KG1 (cell line): ENCODE measurements around the gene GPR141.
A peak's percentile ranks its signal among the peaks of the same experiment; 100 is the strongest.

ENCODE experiments used
- DNase-seq: peaks from one replicate; lab custom pipeline; 2025; lab: John Stamatoyannopoulos, UW

The GPR141 gene

DNA sequence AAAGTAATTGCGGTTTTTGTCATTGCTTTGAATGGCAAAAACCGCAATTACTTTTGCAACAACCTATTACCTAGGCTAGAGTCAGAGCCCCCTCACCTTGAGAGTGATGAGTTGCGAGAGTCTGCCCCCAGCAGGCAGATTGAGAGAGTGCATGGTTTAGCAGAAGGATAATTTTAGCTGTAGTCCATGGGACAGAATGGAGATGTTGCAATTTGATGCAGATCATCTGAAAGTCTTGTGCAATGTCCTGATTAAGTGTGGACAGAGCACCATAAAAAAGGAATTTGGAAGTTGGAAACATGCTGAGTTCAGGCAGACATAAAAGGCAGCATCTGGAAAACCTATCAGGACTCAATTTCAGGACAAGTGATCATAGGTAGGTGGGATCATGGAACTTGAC, 48.7 kb downstream of the GPR141 start:
- DNase-seq: peak; percentile 40

GRCh38 chr7:37732888-37733287, 49.3 kb downstream of the GPR141 start:
- no peak for DNase-seq

- DNase-seq: no peak
Observed at GRCh38 chr7:37735196-37735595, 51.6 kb downstream of the GPR141 start.

GRCh38 chr7:37738321-37738720, 54.8 kb downstream of the GPR141 start:
- DNase-seq: no peak

- DNase-seq: no peak
Observed at GRCh38 chr7:37740398-37740797, 56.8 kb downstream of the GPR141 start.

- DNase-seq: no peak
Observed at GRCh38 chr7:37741776-37742175, 58.2 kb downstream of the GPR141 start.

GRCh38 chr7:37751096-37751495, 67.5 kb downstream of the GPR141 start:
- DNase-seq: no peak

GRCh38 chr7:37753398-37754050, 70.0 kb downstream of the GPR141 start:
- DNase-seq: no peak

GRCh38 chr7:37756797-37757551, 73.4 kb downstream of the GPR141 start:
- no peak for DNase-seq

GRCh38 chr7:37757563-37757962, 74.0 kb downstream of the GPR141 start:
- no peak for DNase-seq

- no peak for DNase-seq
Observed at GRCh38 chr7:37758501-37759045, 75.0 kb downstream of the GPR141 start.

DNA sequence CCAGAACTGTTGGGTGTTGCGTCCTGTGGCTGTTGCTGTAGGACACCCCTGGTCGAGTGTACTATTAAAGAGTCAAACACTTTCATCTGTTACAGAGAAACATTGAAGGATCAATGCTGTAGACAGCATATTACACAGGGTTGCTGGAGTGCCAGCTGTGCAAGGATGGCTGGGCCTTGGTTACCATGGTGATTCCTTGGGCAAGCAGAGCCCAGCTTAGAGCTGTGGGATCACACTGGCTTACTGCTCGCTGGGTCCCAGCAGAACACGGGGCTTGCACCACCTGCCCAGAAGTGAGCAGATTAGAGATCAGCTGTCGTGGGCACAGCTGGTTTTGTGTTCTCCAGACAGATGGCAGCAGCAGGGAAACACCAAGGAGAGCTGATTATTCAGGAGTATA, 76.0 kb downstream of the GPR141 start:
- no peak for DNase-seq

- no peak for DNase-seq
Observed at GRCh38 chr7:37765421-37765829, 81.9 kb downstream of the GPR141 start.

DNA sequence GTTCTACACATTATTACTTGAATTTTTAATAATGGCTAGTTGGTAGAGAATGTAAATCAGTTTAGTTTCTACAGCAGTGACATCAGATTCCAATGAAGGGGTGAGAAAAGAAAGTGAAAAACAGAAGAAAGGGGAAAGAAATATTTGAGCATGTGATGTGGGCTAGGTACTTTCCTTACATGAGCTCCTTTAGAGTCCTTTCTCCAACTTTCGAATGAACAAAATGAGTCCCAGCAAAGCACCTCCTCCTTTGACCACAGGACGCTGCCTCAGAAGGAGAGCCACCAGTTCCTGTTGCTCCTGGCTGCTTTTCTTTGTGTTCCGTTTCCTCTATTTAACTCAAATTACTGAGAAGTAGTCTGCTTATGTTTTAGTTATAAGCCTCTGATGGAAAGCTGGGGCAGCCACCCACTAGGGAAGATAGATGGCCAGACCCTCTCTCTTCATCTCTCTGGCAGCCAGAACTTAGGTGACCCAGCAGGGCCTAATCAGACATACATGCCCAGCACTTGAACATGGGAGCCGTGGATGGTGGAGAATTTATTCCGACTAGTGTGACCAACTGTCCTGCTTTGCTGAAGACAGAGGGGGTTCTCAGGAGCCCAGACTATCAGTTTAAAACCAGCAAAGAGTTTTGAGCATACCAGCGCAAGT, 82.4 kb downstream of the GPR141 start:
- peak; percentile 45 for DNase-seq

DNA sequence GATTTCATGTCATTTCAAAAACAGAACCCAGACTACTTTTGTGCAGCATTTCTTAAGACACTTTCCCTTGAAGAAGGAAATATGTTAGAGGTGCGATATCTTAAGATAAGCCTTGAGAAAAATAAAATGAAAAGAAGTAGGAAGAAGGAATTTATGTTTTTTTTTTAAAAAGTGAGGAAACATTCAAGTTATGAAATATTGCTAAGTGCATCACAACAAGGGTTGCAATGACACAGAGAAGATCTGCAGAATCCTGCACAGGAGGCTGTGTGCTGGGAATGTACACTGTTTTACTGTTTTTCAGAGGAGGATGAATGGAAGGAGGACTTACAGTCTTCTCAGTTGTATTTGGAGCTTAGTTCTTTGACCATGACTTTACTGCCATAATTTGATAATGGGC, 85.0 kb downstream of the GPR141 start:
- no peak for DNase-seq

DNA sequence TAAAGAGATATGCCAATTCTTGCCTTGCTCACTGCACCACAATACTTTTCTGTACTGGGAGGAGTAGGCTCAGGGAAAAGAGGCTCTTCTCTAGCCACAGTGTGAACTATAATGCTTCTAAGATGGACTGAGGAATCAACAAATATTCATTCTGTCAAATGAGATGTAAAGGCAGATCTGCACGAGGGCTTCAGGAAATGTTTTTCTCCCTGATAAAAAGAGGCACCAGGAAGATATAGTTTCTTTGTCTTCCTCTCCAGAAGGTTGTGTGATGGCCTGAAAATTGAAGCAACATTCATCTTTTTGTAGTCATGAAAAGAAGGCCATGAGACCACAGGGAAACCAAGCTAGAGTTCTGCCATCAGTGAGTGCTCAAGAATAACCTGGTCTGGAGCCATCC, 85.7 kb downstream of the GPR141 start:
- DNase-seq: no peak

- no peak for DNase-seq
Observed at GRCh38 chr7:37769726-37770125, 86.2 kb downstream of the GPR141 start.

DNA sequence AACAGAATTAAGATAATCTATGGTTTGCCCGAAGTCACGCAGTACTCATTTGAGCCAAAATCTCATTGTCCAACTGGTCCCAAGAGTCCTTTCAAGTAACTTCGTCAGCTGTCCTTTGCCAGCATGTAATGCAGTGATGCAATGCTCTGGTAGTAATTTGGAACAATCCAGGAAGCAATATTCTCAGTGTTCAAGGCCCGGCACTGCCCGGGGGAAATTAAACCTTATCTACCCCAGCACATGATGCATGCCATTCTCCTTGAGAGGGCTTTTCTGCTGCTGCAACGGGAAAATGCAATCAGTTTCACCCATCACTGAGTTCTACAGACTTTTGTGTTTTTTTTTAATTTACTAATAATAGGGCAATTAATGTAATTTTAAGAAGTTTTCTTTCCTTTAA, 87.3 kb downstream of the GPR141 start:
- DNase-seq: no peak

DNA sequence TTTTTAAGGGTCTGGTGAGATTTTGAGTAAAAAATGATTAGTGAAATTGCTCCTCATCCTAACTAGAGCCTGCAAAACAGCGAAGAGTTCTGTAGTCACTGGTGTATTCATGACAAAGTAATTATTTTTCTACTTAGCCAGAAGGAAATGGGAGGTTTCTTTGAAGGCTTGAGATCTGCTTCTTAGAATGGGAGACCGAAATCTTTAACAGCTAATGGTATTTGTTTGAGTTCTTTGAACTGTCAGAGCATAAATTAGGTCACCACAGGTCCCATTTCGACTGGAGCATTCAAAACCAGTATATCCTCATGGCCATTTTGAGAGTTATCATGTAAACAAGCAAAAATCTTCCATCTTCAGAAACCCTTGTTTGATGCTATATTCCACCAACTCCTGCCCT, 87.8 kb downstream of the GPR141 start:
- DNase-seq: no peak

DNA sequence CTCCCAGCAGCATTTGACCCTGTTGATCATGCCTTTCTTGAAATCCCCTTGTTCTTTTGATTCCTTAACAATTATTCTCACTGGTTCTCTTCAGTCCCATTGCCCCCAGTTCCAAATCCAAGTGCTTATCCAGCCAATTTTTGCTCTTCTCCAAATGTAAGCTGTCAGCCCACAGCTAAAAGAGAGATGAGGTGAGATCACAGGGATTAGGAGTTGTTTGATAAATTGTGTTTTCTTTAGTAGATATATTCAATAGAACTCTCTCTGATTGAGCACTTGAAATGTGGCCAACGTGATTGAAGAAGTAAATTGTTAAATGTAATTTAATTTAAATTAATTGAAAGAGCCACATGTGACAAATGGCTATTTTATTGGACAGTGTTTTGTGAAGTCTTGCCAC, 88.2 kb downstream of the GPR141 start:
- no peak for DNase-seq

DNA sequence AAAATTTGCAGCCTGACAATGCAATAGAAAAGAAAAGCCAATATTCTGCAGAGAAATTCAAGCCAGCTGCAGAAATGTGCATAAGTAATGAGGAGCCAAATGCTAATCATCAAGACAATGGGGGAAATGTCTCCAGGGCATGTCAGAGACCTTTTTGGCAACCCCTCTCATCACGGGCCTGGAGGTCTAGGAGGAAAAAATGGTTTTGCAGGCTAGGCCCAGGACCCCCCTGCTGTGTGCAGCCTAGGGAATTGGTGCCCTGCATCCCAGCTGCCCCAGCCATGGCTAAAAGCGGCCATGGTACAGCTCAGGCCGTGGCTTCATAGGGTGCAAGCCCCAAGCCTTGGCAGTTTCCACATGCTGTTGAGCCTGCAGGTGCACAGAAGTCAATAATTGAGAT, 92.4 kb downstream of the GPR141 start:
- DNase-seq: no peak

- no peak for DNase-seq
Observed at GRCh38 chr7:37781156-37781555, 97.6 kb downstream of the GPR141 start.

DNA sequence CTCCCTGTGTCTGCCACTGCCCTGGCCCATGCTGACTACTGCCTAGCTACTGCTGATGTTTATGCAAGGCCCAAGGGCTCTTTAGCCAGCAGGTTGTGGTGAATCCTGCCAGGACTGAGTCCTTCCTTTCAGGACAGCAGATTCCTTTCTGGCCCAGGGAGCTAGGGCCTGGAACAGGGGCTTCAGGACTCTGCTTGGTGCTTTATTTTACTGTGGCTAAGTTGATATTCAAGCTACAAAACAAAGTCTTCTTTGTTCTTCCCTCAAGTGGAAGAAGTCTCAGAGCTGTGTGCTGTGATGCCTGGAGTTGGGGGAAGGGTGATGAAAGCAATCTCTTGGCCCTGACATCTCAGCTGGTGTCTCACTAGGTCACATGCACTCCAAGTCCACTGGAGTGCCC, 98.6 kb downstream of the GPR141 start:
- DNase-seq: no peak
